Progenitor cell of endocrine pancreas (in vitro differentiated cells): ENCODE data around the gene IZUMO1R. TPM values are rescaled to one million over a fixed set of nuclear protein-coding genes. Genes with fewer than 3 reads are reported as not detected.

Experiments
- DNase-seq: peaks from one replicate; pipeline ENCODE4 v3.0.0; 2021; ENCODE audit warnings: low spot score; ENCODE audit not compliant: unreplicated experiment
- H3K27ac Mint-ChIP-seq: 2 replicates; pipeline ENCODE4 v1.8.0; 2021; ENCODE audit warnings: mild to moderate bottlenecking, moderate library complexity, mixed read lengths
- H3K27me3 Mint-ChIP-seq: 2 replicates; pipeline ENCODE4 v1.8.0; 2021; ENCODE audit warnings: mixed read lengths
- H3K36me3 Mint-ChIP-seq: 2 replicates; pipeline ENCODE4 v1.8.0; 2022; ENCODE audit warnings: mixed read lengths; ENCODE audit not compliant: insufficient read depth
- H3K4me1 Mint-ChIP-seq: 2 replicates; pipeline ENCODE4 v1.8.0; 2021; ENCODE audit warnings: low read depth, mixed read lengths
- H3K4me3 Mint-ChIP-seq: 2 replicates; pipeline ENCODE4 v1.8.0; 2021; ENCODE audit warnings: low read depth, mild to moderate bottlenecking, moderate library complexity, mixed read lengths
- H3K9me3 Mint-ChIP-seq: 2 replicates; pipeline ENCODE4 v1.8.0; 2021; ENCODE audit warnings: low read depth, mixed read lengths
- total RNA-seq: library from RNA; stranded (reverse); gene quantifications from 2 replicates; pipeline ENCODE4 v1.2.1, GENCODE V29; 2021
- TF ChIP-seq, protein P1 (sequence below): fragments of 200-600 bp; sonication (generic); IDR thresholded peaks from one replicate; pipeline ENCODE4 v1.5.0; 2021; ENCODE audit warnings: antibody characterized with exemption, mild to moderate bottlenecking; ENCODE audit not compliant: unreplicated experiment

IZUMO1R gene
- total RNA-seq, 1 donor from 2014 or later = not detected

DNA sequence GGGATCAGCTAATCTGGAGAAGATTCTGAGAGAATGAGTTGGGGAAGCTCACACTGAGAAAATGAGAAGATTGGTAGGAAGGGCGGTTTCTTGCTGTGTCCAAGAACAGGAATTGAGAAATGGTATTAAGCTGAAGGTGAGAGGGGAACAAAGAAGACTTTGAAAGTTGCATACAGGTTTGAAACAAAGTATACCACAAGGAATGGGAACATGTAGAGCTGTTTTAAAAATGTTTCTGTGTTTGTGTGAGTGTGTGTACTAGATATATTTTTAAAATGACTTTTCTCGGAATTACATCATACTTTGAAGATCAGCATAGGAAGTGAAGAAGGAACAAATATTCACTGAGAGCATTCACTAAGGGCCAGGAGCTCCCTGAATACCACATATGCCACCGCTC, 24.4 kb upstream of the IZUMO1R start:
- H3K9me3 Mint-ChIP-seq = no peaks in the 10 kb centered on the region
- no peaks in the 10 kb centered on the region for H3K36me3 Mint-ChIP-seq

DNA sequence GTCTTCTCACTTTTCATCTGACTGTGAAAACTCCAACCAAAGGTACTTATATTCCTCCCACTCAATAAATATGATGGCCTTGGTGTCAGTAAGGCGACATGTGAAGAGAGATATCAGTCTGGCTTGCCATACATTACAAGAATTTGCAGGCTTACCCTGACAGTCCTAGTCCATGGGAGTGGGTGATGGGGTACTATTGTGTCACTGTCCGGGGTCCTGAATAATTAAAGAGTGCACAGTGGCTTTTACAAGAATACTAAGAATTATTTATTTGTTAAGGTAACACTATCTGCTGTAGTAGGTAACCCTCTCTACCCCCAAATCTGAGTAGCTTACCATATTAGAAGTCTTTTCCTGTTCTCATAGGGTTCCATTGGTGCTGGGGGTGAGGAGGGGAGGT, 23.1 kb upstream of the IZUMO1R start:
- Mint-ChIP-seq H3K36me3 (no peaks in the 10 kb centered on the region), H3K4me1 (no peaks in the 10 kb centered on the region), H3K27ac (no peak overlapping the region), H3K9me3 (no peaks in the 10 kb centered on the region), H3K4me3 (no peak overlapping the region), H3K27me3 (no peaks in the 10 kb centered on the region)
- TF ChIP-seq, protein P1, sequence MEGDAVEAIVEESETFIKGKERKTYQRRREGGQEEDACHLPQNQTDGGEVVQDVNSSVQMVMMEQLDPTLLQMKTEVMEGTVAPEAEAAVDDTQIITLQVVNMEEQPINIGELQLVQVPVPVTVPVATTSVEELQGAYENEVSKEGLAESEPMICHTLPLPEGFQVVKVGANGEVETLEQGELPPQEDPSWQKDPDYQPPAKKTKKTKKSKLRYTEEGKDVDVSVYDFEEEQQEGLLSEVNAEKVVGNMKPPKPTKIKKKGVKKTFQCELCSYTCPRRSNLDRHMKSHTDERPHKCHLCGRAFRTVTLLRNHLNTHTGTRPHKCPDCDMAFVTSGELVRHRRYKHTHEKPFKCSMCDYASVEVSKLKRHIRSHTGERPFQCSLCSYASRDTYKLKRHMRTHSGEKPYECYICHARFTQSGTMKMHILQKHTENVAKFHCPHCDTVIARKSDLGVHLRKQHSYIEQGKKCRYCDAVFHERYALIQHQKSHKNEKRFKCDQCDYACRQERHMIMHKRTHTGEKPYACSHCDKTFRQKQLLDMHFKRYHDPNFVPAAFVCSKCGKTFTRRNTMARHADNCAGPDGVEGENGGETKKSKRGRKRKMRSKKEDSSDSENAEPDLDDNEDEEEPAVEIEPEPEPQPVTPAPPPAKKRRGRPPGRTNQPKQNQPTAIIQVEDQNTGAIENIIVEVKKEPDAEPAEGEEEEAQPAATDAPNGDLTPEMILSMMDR = no peak
- DNase-seq = no peak

More for the DNA sequence above, 24.4 kb upstream of the IZUMO1R start:
- TF ChIP-seq, protein P1 = no peak
- H3K27me3 Mint-ChIP-seq = no peaks in the 10 kb centered on the region
- H3K4me1 Mint-ChIP-seq = no peaks in the 10 kb centered on the region
- no peak overlapping the region for H3K27ac Mint-ChIP-seq
- no peak for DNase-seq
- no peak overlapping the region for H3K4me3 Mint-ChIP-seq

DNA sequence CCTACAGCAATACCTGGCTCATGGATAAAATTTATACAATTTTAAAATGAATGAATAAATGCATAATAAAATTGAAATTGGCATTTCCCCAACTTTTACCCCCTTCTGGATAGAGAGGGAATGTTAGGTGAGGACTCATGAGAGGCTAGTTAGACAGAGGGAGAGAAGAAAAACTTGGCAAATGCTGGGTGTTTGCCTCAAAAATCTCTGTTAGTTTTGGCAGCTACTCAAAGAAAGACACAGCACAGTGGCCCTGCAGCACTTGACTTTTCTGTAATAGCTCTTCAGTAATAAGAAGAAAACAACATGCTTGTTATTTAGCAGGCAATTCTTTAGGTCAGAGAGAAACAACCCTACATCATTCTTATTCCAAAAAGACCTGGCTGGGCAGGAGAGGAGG, 20.7 kb upstream of the IZUMO1R start:
- Mint-ChIP-seq H3K27me3 (no peaks in the 10 kb centered on the region), H3K9me3 (no peaks in the 10 kb centered on the region), H3K27ac (no peak overlapping the region), H3K36me3 (no peaks in the 10 kb centered on the region), H3K4me1 (no peaks in the 10 kb centered on the region), H3K4me3 (no peak overlapping the region)
- DNase-seq = no peak
- TF ChIP-seq, protein P1 = no peak

DNA sequence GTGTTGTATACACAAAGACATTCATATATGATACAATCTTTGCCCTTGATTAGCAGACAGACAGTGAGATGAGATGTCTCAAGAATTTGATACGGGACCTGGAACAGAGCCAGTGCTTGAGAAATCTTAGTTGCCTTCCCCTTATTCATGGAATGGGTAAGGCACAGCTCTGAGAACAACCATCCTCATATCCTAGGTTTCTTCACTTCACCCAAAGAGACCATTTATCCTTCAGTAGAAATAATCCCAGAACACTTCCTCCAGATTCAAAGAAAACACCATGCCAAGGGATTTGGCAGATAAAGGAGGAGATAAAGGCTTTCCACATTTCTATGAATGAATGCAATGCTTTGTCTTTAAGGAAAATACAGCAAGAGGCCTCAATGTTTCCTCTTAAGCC, 8.8 kb upstream of the IZUMO1R start:
- H3K36me3 Mint-ChIP-seq = no peaks in the 10 kb centered on the region
- peaks cover 3% of the 10 kb centered on the region for H3K27me3 Mint-ChIP-seq
- H3K27ac Mint-ChIP-seq = no peak overlapping the region
- peaks cover 9% of the 10 kb centered on the region for H3K9me3 Mint-ChIP-seq
- TF ChIP-seq, protein P1 = no peak
- DNase-seq = no peak
- no peak overlapping the region for H3K4me3 Mint-ChIP-seq
- peaks cover 1% of the 10 kb centered on the region for H3K4me1 Mint-ChIP-seq

DNA sequence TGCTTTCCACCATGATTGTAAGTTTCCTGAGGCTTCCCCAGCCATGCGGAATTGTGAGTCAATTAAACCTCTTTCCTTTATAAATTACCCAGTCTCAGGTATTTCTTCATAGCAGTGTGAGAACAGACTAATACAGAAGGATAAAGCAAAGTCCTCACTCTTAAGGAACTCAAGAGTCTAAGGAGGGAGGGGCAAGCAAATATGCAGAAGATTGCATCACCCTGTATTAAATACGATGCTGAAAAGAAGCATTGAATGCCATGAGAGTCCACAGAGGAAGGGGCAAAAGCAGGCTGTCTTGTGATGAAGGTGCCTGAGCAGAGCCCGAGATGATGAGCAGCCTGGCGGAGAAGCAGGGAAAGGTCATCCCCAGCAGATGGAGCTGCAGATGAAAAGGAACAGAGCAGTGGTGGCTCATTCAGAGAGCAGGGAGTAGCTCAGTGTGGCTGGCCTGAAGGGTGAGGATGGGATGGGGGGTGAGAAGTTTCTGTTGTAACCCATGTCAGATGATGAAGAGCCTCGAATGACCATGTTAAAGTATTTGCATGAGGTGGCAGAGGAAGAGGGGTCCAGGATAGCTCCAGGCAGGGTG, 6.3 kb upstream of the IZUMO1R start:
- peaks cover 15% of the 10 kb centered on the region for H3K27me3 Mint-ChIP-seq
- H3K4me3 Mint-ChIP-seq = no peak overlapping the region
- H3K9me3 Mint-ChIP-seq = no peaks in the 10 kb centered on the region
- DNase-seq = no peak
- H3K36me3 Mint-ChIP-seq = no peaks in the 10 kb centered on the region
- peaks cover 1% of the 10 kb centered on the region for H3K4me1 Mint-ChIP-seq
- no peak overlapping the region for H3K27ac Mint-ChIP-seq
- TF ChIP-seq, protein P1 = no peak
